Body of pancreas (tissue), 4 donors: ENCODE results near the gene SEPTIN5.

Source experiments
- CTCF ChIP-seq, 7 experiments: fragments of 450-650 bp in 4 of 7; fragments of 200-600 bp in 3 of 7; sonication (generic) in 3 of 7; IDR thresholded peaks; one replicate each; pipeline ENCODE4 v1.5.1; 2016 to 2019; ENCODE audit warnings: antibody characterized with exemption in 7 of 7
- POLR2A ChIP-seq, 3 donors: fragments of 450-650 bp; IDR thresholded peaks; one replicate each; pipeline ENCODE4 v1.6.1; 2016; ENCODE audit warnings: antibody characterized with exemption in 3 of 3, mild to moderate bottlenecking in 2 of 3

- TF ChIP-seq POLR2A (IDR thresholded peaks at IDR 0.05), result no peak
- no peak for TF ChIP-seq CTCF (IDR thresholded peaks at IDR 0.05)
Observed at GRCh38 chr22:19743651-19744050, 29.3 kb downstream of the SEPTIN5 start.
